Glutamatergic neuron (in vitro differentiated cells): ENCODE results near the gene ATIC. TPM values are rescaled to one million over a fixed set of nuclear protein-coding genes. Genes with fewer than 3 reads are reported as not detected.

Experiments
- DNase-seq: peaks from one replicate; pipeline ENCODE4 v3.0.0; 2022
- H3K27ac Mint-ChIP-seq: one replicate; pipeline ENCODE4 v1.8.0; 2020; ENCODE audit warnings: mild to moderate bottlenecking, mixed read lengths, inconsistent platforms; ENCODE audit not compliant: unreplicated experiment
- H3K27me3 Mint-ChIP-seq: one replicate; pipeline ENCODE4 v1.8.0; 2020; ENCODE audit warnings: mild to moderate bottlenecking, moderate library complexity, mixed read lengths, inconsistent platforms; ENCODE audit not compliant: unreplicated experiment
- H3K36me3 Mint-ChIP-seq: one replicate; pipeline ENCODE4 v1.8.0; 2020; ENCODE audit warnings: mild to moderate bottlenecking, mixed read lengths, inconsistent platforms; ENCODE audit not compliant: unreplicated experiment
- H3K4me1 Mint-ChIP-seq: one replicate; pipeline ENCODE4 v1.8.0; 2020; ENCODE audit warnings: mild to moderate bottlenecking, low read depth, mixed read lengths, inconsistent platforms; ENCODE audit not compliant: unreplicated experiment
- H3K4me3 Mint-ChIP-seq: one replicate; pipeline ENCODE4 v1.8.0; 2020; ENCODE audit warnings: mild to moderate bottlenecking, mixed read lengths, inconsistent platforms; ENCODE audit not compliant: unreplicated experiment
- H3K9me3 Mint-ChIP-seq: one replicate; pipeline ENCODE4 v1.8.0; 2020; ENCODE audit warnings: mild to moderate bottlenecking, moderate library complexity, mixed read lengths, inconsistent platforms; ENCODE audit not compliant: unreplicated experiment
- total RNA-seq: library from RNA; stranded (reverse); fragmentation: NEBNext Ultra II Directional; extraction: Animal tissue kit (Norgen Biotek cat#: 25700); gene quantifications from one replicate; pipeline ENCODE4 v1.2.1, GENCODE V29; 2021; ENCODE audit not compliant: unreplicated experiment
- TF ChIP-seq, protein P1 (sequence below): fragments of 200-600 bp; sonication (generic); IDR thresholded peaks from one replicate; pipeline ENCODE4 v1.5.0; 2021; ENCODE audit not compliant: partially characterized antibody, unreplicated experiment

The ATIC gene
- total RNA-seq, 1 donor from 2014 or later = 51.5 TPM

DNA sequence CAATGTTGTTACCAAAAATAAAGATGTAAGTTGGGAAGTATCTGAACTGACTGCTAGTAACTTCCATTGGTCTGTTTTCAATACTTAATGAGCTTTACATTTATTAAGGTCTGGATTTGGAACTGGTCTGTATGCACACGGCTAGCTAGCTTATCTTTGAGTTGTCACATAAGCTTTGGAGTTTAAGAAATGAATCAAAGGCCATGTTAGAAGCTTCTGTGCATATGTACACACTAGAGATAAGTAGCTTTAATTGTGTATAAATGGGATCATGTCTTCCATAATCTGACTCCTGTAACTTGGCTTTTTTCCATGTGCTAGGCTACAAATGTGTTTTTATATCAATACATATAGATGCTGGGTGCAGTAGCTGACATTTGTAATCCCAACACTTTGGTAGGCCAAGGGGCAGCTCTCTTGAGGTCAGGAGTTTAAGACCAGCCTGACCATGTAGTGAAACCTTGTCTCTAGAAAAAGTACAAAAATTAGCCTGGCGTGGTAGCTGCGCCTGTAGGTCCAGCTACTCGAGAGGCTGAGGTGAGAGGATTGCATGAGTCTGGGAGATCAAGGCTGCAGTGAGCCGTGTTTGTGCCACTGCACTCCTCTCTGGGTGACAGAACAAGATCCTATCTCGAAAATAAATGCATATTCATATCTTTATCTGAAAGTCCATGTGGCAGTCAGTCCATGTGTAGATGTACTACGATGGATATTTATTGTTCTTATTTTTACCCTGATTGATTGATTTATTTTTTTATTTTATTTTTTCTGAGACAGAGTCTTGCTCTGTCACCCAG is 27.2 kb downstream of the ATIC start:
- Mint-ChIP-seq H3K27me3 (no peaks in the 10 kb centered on the region), H3K4me1 (no peaks in the 10 kb centered on the region), H3K4me3 (no peak overlapping the region), H3K27ac (no peak overlapping the region), H3K9me3 (no peaks in the 10 kb centered on the region), H3K36me3 (no peaks in the 10 kb centered on the region)
- DNase-seq = no peak
- TF ChIP-seq, protein P1, sequence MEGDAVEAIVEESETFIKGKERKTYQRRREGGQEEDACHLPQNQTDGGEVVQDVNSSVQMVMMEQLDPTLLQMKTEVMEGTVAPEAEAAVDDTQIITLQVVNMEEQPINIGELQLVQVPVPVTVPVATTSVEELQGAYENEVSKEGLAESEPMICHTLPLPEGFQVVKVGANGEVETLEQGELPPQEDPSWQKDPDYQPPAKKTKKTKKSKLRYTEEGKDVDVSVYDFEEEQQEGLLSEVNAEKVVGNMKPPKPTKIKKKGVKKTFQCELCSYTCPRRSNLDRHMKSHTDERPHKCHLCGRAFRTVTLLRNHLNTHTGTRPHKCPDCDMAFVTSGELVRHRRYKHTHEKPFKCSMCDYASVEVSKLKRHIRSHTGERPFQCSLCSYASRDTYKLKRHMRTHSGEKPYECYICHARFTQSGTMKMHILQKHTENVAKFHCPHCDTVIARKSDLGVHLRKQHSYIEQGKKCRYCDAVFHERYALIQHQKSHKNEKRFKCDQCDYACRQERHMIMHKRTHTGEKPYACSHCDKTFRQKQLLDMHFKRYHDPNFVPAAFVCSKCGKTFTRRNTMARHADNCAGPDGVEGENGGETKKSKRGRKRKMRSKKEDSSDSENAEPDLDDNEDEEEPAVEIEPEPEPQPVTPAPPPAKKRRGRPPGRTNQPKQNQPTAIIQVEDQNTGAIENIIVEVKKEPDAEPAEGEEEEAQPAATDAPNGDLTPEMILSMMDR = no peak

DNA sequence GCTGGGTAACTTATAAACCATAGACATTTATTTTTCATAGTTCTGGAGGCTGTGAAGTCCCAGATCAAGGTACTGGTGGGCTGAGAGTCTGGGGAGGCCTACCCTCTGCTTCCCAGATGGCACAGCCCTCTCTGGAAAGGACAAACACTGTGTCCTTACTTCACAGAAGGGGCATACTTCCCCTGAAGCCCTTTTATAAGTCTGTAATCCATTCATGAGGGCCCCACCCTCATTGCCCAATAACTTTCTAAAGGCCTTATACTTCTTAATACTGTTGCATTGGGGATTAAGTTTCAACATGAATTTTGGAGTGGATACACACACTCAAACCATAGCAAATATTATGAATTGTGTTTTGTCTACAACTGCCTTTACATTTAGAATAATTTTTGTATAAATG is 36.0 kb downstream of the ATIC start:
- no peaks in the 10 kb centered on the region for H3K27me3 Mint-ChIP-seq
- H3K36me3 Mint-ChIP-seq = no peaks in the 10 kb centered on the region
- no peak for DNase-seq
- no peaks in the 10 kb centered on the region for H3K9me3 Mint-ChIP-seq
- H3K27ac Mint-ChIP-seq = no peak overlapping the region
- no peak overlapping the region for H3K4me3 Mint-ChIP-seq
- no peaks in the 10 kb centered on the region for H3K4me1 Mint-ChIP-seq
- TF ChIP-seq, protein P1 = no peak

DNA sequence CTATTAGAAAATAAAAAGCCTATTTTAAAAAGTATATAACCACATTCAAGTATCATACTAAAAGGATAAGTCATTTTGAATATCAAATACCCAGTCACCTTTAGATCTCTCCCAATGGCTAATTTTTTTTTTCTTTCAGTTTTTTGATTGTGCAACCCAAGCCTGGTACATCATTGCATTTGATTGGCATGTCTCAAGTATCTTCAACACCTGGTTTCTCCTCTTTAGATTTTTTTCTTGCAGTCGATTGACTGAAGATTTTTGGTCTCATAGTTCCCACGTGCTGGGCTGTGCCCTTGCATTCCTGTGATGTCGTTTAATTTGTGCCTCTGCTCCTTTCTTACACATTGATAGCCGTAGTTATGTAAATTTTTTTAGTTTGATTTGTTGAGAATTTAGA is 40.7 kb downstream of the ATIC start:
- H3K27ac Mint-ChIP-seq = no peak overlapping the region
- no peak overlapping the region for H3K4me3 Mint-ChIP-seq
- H3K4me1 Mint-ChIP-seq = no peaks in the 10 kb centered on the region
- H3K9me3 Mint-ChIP-seq = no peaks in the 10 kb centered on the region
- no peaks in the 10 kb centered on the region for H3K36me3 Mint-ChIP-seq
- H3K27me3 Mint-ChIP-seq = no peaks in the 10 kb centered on the region
- no peak for DNase-seq
- TF ChIP-seq, protein P1 = no peak

DNA sequence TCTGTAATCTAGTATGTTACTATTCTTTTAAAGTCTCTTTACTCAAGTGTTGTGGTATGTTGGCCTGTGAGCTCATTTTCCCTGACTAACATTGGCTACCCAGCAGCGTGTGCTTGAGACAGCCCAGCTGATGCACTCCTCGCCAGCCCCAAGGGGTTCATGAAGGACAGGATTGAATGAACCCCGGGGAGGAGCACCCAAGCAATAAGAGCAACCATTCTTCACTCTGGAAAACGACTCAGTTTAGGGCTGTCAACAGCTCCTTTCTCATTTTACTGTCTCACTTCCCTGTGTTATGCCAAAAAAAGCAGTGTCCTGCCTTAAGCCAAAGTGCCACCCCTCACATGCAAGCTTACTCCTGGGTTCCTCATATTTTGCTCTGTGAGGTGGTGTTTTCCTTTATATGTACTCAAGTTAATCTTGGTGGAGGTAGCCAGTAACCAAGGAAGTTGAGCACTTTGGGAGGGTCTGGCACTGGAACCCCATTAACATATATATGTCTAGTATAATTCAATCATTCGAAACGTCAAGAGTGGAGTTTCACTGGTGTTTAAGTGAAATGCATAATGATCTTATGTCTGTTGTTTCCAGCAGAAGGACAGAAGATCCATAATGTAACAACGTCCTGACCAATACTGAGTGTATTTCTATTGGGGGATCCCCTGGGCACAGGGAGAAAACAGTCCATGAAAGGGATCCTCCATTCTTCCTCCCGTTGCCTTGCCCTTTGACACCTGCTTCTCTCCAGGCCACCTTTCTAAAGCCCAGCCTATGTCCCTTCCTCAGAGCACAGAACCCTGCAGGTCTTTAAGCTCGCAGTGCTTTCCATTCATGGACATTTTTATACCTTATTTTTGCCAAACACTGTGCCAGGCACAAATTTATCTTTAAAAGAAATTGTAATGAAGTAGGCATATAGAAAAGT is 43.2 kb downstream of the ATIC start:
- Mint-ChIP-seq H3K27me3 (no peaks in the 10 kb centered on the region), H3K36me3 (no peaks in the 10 kb centered on the region), H3K27ac (no peak overlapping the region), H3K4me3 (no peak overlapping the region), H3K9me3 (no peaks in the 10 kb centered on the region), H3K4me1 (peaks cover 2% of the 10 kb centered on the region)
- TF ChIP-seq, protein P1 = no peak
- DNase-seq = no peak

DNA sequence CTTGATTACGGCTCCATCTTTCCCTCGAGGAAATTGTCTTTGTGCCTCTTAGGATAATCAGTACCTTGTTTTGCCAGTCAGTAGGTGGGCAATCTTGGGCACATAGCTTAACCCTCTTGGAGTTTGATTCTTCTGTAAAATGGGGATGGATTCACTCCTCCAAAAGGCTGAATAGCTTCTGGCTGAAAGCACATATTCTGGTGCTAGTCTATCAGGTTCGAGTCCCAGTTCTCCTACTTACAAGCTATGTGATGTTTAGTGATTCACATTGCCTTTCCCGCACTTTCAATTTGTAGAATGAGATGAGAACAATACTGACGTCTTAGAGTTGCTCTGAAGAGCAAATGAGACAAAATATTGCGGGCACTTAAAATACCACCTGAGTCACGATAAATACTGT is 43.9 kb downstream of the ATIC start:
- TF ChIP-seq, protein P1 = no peak
- H3K4me3 Mint-ChIP-seq = no peak overlapping the region
- no peaks in the 10 kb centered on the region for H3K27me3 Mint-ChIP-seq
- H3K27ac Mint-ChIP-seq = no peak overlapping the region
- H3K9me3 Mint-ChIP-seq = no peaks in the 10 kb centered on the region
- no peak for DNase-seq
- H3K4me1 Mint-ChIP-seq = peaks cover 2% of the 10 kb centered on the region
- H3K36me3 Mint-ChIP-seq = no peaks in the 10 kb centered on the region
